NCI-H2171 treated with DMSO at 0.1 percent for 48 hours (cell line): ENCODE measurements around the gene PDZRN4.
"Not testable (repeated sequence)": the region's sequence is repeated elsewhere in the genome, so short reads cannot be mapped to it uniquely, and the experiment has no call there.

Source experiments
- DNase-seq: peaks from one replicate; lab custom pipeline; 2025; lab: John Stamatoyannopoulos, UW

PDZRN4 gene

DNA sequence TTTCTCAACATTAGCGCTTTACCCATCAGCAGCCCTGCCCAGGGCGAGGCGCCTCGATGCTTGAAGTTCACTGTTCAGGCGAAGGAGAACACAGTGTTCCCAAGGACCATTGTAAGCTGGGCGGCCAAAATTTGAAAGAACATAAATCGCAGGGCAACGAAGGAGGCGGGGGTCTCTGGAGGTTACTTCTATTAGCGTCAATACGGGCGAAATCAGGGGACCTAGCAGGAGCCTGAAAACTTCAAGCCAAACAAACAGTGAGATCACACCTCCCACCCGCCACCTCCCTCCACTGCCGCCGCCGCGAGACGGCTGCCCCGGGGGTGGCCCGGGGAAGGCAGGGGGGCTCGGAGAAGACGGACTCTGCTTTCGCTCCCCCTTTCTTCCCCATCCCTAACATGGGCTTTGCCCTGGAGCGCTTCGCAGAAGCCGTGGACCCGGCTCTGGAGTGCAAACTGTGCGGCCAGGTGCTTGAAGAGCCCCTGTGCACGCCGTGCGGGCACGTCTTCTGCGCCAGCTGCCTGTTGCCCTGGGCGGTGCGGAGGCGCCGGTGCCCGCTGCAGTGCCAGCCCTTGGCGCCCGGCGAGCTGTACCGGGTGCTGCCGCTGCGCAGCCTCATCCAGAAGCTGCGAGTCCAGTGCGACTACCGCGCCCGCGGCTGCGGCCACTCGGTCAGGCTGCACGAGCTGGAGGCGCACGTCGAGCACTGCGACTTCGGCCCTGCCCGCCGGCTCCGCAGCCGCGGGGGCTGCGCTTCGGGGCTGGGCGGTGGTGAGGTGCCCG lies at the start of gene PDZRN4:
Gene PDZRN4 (plus strand): TSS at position 263 of the 783 bp plus-strand sequence.
- DNase-seq: no peak

GRCh38 chr12:41140117-41140516 lies 48.0 kb upstream of the PDZRN4 start:
- no peak for DNase-seq

DNA sequence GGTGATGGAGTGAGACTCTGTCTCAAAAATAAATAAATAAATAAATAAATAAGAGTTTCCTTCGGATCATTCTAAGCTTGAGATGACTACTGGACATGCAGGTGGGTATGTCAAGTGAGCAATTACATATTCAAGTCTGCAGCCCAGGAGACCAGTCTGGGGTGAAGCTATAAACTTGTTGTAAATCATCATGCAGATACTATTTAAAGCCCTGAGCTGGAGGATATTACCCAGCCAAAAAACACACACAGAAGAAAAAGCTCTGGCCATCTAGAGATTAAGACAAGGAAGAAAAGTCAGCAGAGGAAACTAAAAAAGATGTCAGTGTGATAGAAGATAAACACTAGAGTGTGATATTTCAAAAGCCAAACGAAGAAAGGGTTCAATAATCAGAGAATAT lies 47.0 kb upstream of the PDZRN4 start:
- DNase-seq: no peak

DNA sequence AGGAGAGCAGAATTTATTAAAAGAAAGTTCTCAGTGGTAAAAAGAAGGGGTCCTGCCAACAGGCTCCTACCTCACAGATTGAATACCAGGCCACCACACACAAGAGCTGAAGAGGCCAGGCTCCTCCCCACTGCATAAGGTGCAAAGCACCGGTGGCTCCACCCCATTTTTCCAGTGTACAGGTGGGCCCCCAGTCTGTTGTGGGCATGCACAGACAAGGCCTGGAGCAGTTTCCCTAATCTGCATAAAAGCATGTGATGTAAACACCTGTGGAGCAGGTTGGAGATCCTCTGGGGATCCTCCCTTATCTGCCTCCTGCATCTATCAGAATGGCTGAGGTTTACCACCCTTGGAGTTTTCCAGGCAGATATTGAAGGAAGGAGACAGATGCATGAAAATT lies 45.7 kb upstream of the PDZRN4 start:
- DNase-seq: peak; percentile 97

DNA sequence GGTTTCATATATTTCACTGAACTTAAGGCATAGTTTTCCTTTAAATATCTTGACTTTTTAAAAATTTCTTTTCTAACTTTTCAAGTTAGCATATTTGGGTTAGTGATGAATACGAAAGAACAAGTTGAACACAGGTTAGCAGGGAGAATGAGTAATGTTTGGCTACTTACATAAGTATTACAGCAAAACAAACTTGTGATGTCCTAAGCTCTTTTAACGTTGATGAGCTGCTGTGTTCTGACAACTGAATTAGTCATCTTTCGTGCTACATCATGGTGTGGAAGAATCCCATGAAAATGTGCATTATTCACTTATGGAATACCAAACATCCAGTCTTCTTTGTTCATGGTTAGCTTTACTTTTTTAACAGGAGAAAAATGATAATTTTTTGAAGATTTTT lies 36.3 kb upstream of the PDZRN4 start:
- DNase-seq: no peak

DNA sequence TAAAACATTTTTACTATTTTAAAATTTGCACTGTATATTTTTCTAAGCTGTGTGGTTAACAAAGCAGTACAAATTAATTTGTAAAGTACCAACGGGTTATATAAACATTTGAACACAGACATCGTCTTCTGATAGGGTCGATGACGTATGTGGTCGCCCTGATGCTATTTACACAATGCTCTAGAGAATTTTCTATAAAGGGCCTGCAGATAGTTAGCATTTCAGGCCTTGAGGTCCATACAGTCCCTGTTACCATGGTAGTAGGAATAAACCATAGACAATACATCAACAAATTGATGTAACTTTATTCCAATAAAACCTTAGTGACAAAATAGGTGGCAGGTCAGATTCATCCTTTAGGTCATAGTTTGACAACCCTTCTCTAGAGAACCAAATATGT lies 25.7 kb upstream of the PDZRN4 start:
- DNase-seq: no peak

DNA sequence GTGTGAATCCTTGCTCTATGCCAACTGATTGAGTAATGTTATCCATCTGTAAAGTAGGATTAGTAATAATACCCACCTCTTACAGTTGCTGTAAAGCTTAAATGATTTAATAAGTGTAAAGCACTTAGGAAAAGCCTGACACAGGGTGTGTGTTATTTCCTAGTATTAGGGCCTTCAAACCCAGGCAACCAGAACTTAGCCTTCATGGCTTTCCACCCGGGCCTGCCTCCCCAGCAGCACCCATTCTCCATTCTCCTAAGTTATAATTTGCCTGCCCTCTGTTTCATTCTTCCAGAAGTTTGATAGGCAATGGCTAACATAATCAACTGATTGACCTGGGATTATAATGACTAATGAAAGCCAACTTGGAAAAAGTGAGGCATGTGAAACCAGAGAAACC lies 20.4 kb upstream of the PDZRN4 start:
- DNase-seq: no peak

DNA sequence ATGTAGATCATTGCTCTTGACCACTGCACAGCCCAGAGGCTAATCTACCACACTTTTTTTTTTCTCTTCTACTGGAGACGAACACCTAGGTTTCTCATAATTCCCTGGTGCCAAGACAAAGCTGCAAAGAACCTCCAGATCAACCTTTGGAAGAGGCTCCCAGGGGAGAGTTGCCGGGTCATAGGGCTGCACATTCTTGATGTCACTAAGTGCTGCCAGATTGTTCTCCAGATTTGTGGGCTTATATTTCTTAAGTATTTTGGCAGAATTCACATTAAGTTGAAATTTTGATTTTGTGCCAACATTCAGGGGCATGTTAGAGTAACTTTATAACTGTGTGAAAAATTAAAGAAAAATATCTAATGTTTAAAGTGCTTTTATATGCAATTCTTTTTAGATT lies 13.5 kb upstream of the PDZRN4 start:
- peak; percentile 74 for DNase-seq

DNA sequence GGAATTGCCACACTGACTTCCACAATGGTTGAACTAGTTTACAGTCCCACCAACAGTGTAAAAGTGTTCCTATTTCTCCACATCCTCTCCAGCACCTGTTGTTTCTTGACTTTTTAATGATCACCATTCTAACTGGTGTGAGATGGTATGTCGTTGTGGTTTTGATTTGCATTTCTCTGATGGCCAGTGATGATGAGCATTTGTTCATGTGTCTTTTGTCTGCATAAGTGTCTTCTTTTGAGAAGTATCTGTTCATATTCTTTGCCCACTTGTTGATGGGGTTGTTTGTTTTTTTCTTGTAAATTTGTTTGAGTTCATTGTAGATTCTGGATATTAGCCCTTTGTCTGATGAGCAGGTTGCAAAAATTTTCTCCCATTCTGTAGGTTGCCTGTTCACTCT lies 8.6 kb upstream of the PDZRN4 start:
- not testable (repeated sequence) for DNase-seq

DNA sequence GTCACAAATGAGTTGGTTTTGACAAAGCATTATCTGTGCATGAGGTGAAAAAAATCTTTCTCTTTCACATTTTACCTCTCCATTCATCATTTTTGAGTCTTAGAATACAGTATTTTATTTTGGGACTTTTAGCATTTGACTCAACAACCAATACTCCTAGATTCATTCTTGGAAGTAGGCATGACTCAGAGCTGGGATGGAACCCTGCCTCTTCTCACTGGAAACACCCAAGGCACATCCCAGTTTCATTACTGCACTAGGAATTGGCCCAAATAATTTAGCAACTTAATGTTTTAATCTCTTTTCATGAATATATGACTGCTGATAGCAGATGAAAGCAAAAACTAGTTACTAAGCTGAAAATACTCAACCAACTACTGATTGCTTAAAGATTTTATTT lies 3.3 kb upstream of the PDZRN4 start:
- no peak for DNase-seq

GRCh38 chr12:41186026-41186425 lies 2.1 kb upstream of the PDZRN4 start:
- DNase-seq: no peak

GRCh38 chr12:41188841-41189394 lies 798 bp downstream of the PDZRN4 start:
- peak; percentile 11 for DNase-seq

GRCh38 chr12:41189395-41190251 lies 1.5 kb downstream of the PDZRN4 start:
- peak; percentile 38 for DNase-seq

GRCh38 chr12:41190338-41190737 lies 2.2 kb downstream of the PDZRN4 start:
- DNase-seq: peak; percentile 72

DNA sequence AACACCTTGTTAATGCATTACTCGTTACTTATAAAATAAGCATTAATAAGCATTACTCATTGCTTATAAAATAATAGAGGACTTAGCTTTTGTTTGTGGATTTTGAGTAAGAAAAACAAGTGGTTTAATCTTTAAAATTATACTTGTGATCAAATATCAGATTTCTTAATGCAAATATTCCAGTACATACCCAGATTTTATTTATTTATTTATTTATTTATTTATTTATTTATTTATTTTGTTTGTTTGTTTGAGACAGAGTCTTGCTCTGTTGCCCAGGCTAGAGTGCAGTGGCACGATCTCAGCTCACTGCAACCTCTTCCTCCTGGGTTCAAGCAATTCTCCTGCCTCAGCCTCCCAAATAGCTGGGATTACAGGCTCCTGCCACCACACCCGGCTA lies 3.4 kb downstream of the PDZRN4 start:
- DNase-seq: not testable (repeated sequence)

DNA sequence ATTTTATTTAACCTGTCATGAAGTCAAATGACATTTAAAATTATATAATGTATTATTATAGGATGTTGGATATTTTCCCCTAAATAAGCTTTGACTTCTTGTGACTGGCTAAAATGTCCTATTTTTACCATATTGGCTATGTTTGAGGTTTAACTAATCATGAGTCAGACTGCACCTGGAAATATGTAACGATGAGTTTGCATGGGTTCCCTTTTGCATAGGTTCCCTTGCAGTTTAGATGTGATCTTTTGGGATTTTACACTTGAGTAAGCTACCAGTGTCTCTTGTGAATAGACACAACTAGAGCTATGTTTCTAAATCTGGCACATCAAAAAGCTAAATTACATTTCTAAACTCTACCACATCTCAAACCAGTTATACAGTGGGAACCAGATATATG lies 5.2 kb downstream of the PDZRN4 start:
- DNase-seq: no peak

DNA sequence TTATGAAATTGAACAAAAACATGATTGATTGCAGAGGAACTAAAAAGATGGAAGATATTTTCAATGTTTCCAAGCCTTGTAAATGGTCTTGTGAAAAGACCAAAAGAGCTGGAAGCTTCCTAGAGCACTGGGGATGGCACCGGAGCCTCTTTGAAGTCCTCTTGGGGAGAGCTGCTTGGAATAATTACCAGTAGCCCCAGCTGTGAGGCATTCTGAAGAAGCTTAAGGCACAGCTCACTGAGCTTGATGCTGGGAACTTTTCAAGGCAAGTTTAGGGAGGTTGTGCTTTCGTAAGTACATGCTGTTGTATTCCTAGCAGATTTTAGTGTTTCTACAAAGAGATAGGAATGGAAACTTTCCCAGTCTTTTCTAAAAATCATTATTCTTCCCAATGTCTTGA lies 13.9 kb downstream of the PDZRN4 start:
- no peak for DNase-seq

DNA sequence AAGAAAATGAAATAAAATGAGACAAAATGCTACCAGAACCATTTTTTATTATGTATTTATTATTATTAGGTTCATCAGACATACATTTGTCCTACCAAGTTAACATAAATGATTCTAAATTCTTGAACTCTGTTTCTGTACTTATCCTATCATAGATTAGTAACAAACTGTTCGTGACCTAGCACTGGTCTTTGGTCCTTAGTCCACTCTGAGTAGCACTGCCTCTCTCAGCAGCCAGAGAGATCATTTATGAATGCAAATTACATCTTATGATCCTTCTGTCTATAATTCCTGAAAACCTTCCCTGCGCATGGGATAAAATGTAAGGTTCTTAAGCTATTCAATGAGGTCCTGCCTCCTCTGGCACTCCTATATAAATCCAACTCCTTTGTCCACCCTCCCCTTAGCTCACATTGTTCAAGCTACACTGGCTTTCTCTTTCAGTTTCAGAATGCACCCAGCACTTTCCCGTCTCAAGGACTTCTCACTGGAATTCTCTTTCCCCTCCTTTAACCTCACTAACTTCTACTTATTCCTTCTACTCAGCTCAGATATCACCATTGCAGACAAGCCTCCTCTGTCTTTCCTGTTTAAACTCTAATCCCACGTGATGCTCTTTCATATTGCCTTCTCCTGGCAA lies 17.1 kb downstream of the PDZRN4 start:
- DNase-seq: no peak

- DNase-seq: no peak
These were observed 18.2 kb downstream of the PDZRN4 start for GRCh38 chr12:41206298-41206697.

- peak; percentile 50 for DNase-seq
These were observed 23.3 kb downstream of the PDZRN4 start for GRCh38 chr12:41211448-41211847.

- DNase-seq: peak; percentile 72
These were observed 24.5 kb downstream of the PDZRN4 start for GRCh38 chr12:41212625-41213024.

DNA sequence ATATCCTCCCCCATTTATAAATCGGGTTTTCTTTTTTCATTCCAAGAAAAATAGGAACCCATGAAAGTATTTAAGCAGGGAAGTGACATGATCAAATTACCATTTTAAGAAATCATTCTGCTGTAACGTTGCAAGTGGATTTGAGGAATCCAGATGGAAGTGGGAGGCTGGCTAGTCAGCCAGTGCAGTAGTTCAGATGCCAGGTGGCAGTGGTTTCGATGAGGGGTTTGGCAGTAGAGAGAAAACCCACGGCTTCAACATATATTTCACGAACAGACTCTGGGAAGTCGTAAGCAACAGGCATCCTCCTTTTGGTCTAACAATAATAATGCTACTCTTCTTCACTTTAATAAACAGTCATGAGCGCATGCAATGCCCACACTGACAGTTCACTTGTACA lies 25.0 kb downstream of the PDZRN4 start:
- DNase-seq: peak; percentile 85
